DOHH2 (cell line): ENCODE results near the gene RAPGEF5.

Experiments used
- H3F3A ChIP-seq: fragments of 200-600 bp; sonication (generic), shearing (Covaris generic); 2 replicates; pipeline ENCODE4 v1.6.0; 2016; ENCODE audit warnings: antibody characterized with exemption, mild to moderate bottlenecking; ENCODE audit not compliant: control insufficient read depth, insufficient read depth
- H3K27ac ChIP-seq: fragments of 200-600 bp; sonication (generic); 2 replicates; pipeline ENCODE4 v1.5.1; 2014; ENCODE audit warnings: low read depth, mild to moderate bottlenecking, low read length, moderate library complexity
- H3K27me3 ChIP-seq: fragments of 200-600 bp; sonication (generic); 2 replicates; pipeline ENCODE4 v1.6.1; 2014; ENCODE audit warnings: mild to moderate bottlenecking, low read length, mixed read lengths; ENCODE audit not compliant: control insufficient read depth
- H3K36me3 ChIP-seq: fragments of 200-600 bp; sonication (generic); 2 replicates; pipeline ENCODE4 v1.6.1; 2014; ENCODE audit warnings: mild to moderate bottlenecking, low read length, moderate library complexity, mixed read lengths; ENCODE audit not compliant: control insufficient read depth
- H3K4me1 ChIP-seq: fragments of 200-600 bp; sonication (generic); 2 replicates; pipeline ENCODE4 v1.6.1; 2014; ENCODE audit warnings: mild to moderate bottlenecking, low read length, mixed read lengths; ENCODE audit not compliant: control insufficient read depth
- H3K4me2 ChIP-seq: fragments of 200-600 bp; sonication (generic); 2 replicates; pipeline ENCODE4 v1.6.0; 2014; ENCODE audit warnings: mild to moderate bottlenecking, low read length, moderate library complexity
- H3K4me3 ChIP-seq: fragments of 200-600 bp; sonication (generic); 2 replicates; pipeline ENCODE4 v1.5.1; 2014; ENCODE audit warnings: mild to moderate bottlenecking, low read length, mixed read lengths
- H3K79me2 ChIP-seq: fragments of 200-600 bp; sonication (generic); 2 replicates; pipeline ENCODE4 v1.6.1; 2014; ENCODE audit warnings: mild to moderate bottlenecking, low read length, mixed read lengths; ENCODE audit not compliant: control insufficient read depth
- H3K9me2 ChIP-seq: fragments of 200-600 bp; sonication (generic); replicated peaks from 2 replicates; pipeline ENCODE4 v1.6.1; 2014; ENCODE audit warnings: mild to moderate bottlenecking, low read length, mixed read lengths; ENCODE audit not compliant: control insufficient read depth
- H3K9me3 ChIP-seq: fragments of 200-600 bp; sonication (generic); 2 replicates; pipeline ENCODE4 v1.6.1; 2014; ENCODE audit warnings: antibody characterized with exemption, low read length, mixed read lengths; ENCODE audit not compliant: control insufficient read depth, insufficient read depth
- H4K20me1 ChIP-seq: fragments of 200-600 bp; sonication (generic); 2 replicates; pipeline ENCODE4 v1.6.0; 2014; ENCODE audit warnings: low read depth, mild to moderate bottlenecking, antibody characterized with exemption, low read length, moderate library complexity; ENCODE audit not compliant: control insufficient read depth, insufficient read depth
- EZH2phosphoT487 ChIP-seq: fragments of 200-600 bp; sonication (generic); IDR thresholded peaks from 2 replicates; pipeline ENCODE4 v1.6.1; 2017; ENCODE audit warnings: borderline replicate concordance, mild to moderate bottlenecking, antibody characterized with exemption, low read length, moderate library complexity, mixed read lengths
- TF ChIP-seq, protein P1 (sequence below): fragments of 200-600 bp; sonication (generic); IDR thresholded peaks from one replicate; pipeline ENCODE4 v1.5.1; 2014; ENCODE audit warnings: antibody characterized with exemption, mild to moderate bottlenecking, low read depth, low read length; ENCODE audit not compliant: poor library complexity, severe bottlenecking

Gene RAPGEF5

DNA sequence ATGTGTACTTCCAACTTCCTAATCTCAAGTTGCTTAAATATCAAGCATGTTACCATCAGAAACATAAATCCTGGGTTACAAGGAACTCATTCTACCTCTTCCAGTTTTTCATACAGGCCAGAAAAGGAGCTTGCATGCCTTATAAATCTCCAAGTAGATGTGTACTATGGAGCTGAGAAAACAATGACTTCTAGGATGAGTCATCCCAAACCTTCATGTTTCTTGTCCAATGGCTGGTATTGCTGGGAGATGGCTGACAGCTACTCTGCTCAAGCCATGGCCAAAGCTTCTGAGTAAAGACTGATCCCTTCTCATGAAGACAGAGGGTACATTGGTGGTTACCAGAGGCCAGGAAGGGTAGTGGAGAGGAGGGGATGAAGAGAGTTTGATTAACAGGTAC is 8.6 kb downstream of the RAPGEF5 start:
- Histone ChIP-seq H3K27me3 (no peaks in the 10 kb centered on the region), H4K20me1 (peaks cover 88% of the 10 kb centered on the region), H3K27ac (no peak overlapping the region), H3K79me2 (peaks cover 100% of the 10 kb centered on the region), H3K4me3 (peak overlapping the region; percentile 44), H3F3A (peaks cover 24% of the 10 kb centered on the region; the same call in 1 of the 2 replicates), H3K9me2 (no peaks in the 10 kb centered on the region), H3K36me3 (peaks cover 100% of the 10 kb centered on the region), H3K4me1 (peaks cover 100% of the 10 kb centered on the region), H3K9me3 (peaks cover under 1% of the 10 kb centered on the region; the same call in 1 of the 2 replicates), H3K4me2 (peak overlapping the region; percentile 86)
- no peak for TF ChIP-seq EZH2phosphoT487
- TF ChIP-seq, protein P1, sequence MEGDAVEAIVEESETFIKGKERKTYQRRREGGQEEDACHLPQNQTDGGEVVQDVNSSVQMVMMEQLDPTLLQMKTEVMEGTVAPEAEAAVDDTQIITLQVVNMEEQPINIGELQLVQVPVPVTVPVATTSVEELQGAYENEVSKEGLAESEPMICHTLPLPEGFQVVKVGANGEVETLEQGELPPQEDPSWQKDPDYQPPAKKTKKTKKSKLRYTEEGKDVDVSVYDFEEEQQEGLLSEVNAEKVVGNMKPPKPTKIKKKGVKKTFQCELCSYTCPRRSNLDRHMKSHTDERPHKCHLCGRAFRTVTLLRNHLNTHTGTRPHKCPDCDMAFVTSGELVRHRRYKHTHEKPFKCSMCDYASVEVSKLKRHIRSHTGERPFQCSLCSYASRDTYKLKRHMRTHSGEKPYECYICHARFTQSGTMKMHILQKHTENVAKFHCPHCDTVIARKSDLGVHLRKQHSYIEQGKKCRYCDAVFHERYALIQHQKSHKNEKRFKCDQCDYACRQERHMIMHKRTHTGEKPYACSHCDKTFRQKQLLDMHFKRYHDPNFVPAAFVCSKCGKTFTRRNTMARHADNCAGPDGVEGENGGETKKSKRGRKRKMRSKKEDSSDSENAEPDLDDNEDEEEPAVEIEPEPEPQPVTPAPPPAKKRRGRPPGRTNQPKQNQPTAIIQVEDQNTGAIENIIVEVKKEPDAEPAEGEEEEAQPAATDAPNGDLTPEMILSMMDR: no peak

DNA sequence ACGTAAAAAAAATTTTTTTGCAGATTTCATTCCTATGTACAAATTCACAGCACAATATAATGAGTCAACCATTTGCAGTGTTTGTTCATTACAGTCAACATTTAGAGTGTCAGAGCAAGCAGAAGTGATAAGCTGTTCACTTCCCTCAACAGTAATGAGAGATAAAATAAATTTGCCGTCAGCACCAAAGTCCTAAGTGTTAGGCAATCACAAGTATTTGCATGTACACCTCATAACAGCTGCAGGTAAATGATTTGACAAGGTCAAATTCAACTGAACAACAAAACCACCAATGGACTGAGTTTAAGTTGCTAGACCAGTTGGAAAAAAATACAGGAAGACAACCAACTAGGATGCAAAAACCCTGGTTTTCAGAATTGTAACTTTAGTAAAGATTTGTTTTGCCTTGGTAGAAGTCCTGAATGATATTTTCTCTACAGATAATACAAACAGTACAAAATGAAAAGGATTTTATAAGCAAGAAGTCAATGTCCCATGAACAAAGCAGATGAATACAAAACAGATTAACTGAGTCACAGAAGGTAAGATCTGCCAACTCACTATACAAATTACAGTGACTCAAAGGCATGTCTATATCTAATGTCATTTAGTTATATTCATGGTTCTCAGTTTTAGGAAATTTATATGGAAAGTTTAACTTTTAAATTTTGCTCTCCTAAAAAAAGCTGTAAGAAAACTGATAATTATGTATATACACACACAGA is 10.4 kb downstream of the RAPGEF5 start:
- H3K27ac ChIP-seq: peak overlapping the region; percentile 21
- H3K27me3 ChIP-seq: no peaks in the 10 kb centered on the region
- no peaks in the 10 kb centered on the region for H3K9me3 ChIP-seq
- H3K4me1 ChIP-seq: peaks cover 100% of the 10 kb centered on the region
- peak overlapping the region; percentile 9; the same call in 1 of the 2 replicates for H3K4me3 ChIP-seq
- peaks cover 100% of the 10 kb centered on the region for H3K36me3 ChIP-seq
- H3F3A ChIP-seq: peaks cover 21% of the 10 kb centered on the region; the same call in 1 of the 2 replicates
- peak overlapping the region; percentile 86 for H3K4me2 ChIP-seq
- H4K20me1 ChIP-seq: peaks cover 77% of the 10 kb centered on the region
- H3K9me2 ChIP-seq: no peaks in the 10 kb centered on the region
- no peak for TF ChIP-seq EZH2phosphoT487
- TF ChIP-seq, protein P1: no peak
- peaks cover 100% of the 10 kb centered on the region for H3K79me2 ChIP-seq

DNA sequence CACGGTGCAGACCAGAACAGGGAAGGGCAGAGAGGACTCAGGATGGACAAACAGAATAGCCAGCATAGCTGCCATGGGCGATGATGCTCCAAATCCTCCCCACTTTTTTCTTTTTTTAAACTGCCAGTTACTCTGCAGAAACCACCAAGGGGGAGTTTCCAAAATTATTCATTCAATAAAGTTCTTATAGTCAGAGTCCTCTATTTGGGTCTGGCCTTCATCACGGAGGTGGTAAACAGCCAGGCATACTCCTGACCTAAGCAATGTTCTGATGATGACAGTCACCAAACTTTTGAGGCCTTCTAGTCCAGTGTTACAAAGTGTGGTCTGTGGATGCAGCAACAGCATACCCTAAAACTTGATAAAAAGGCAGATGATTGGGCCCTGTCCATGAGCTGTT is 12.3 kb downstream of the RAPGEF5 start:
- Histone ChIP-seq H3K9me2 (no peaks in the 10 kb centered on the region), H3K4me1 (peaks cover 100% of the 10 kb centered on the region), H3K36me3 (peaks cover 100% of the 10 kb centered on the region), H3K79me2 (peaks cover 100% of the 10 kb centered on the region), H3K27me3 (no peaks in the 10 kb centered on the region), H4K20me1 (peaks cover 70% of the 10 kb centered on the region), H3K4me2 (peak overlapping the region; percentile 49), H3F3A (peaks cover 16% of the 10 kb centered on the region; the same call in 1 of the 2 replicates), H3K27ac (0 out of 2 replicates have a peak overlapping the region, but pooled peaks have one; percentile 6), H3K4me3 (peak overlapping the region; percentile 16), H3K9me3 (no peaks in the 10 kb centered on the region)
- TF ChIP-seq, protein P1: no peak
- no peak for TF ChIP-seq EZH2phosphoT487
